Fibroblast of lung (primary cell): Measurements from ENCODE around the gene ZMYM1. TPM values are rescaled to one million over a fixed set of nuclear protein-coding genes. Genes with fewer than 3 reads are reported as not detected.

ENCODE experiments used
- DNase-seq, 2 donors: peaks; one replicate each; pipeline versions ENCODE4 v3.0.0 to v3.0.0-alpha.2; 2010; ENCODE audit warnings: low read depth in 2 of 2
- H2AFZ ChIP-seq: 2 replicates; pipeline ENCODE4 v1.5.1; 2012; ENCODE audit warnings: low read length, control low read depth, inconsistent platforms
- H3K27ac ChIP-seq: 2 replicates; pipeline ENCODE4 v1.5.1; 2011; ENCODE audit warnings: low read length, control low read depth; ENCODE audit not compliant: insufficient read depth
- H3K27me3 ChIP-seq: 2 replicates; pipeline ENCODE4 v1.5.1; 2011; ENCODE audit warnings: mild to moderate bottlenecking, low read length; ENCODE audit not compliant: control insufficient read depth, insufficient read depth
- H3K36me3 ChIP-seq: 2 replicates; pipeline ENCODE4 v1.5.1; 2011; ENCODE audit warnings: low read length; ENCODE audit not compliant: control insufficient read depth, insufficient read depth
- H3K4me1 ChIP-seq: 2 replicates; pipeline ENCODE4 v1.5.1; 2011; ENCODE audit warnings: low read length; ENCODE audit not compliant: control insufficient read depth, insufficient read depth; ENCODE audit errors: extremely low read depth
- H3K4me2 ChIP-seq: 2 replicates; pipeline ENCODE4 v1.5.1; 2011; ENCODE audit warnings: low read length, control low read depth; ENCODE audit not compliant: insufficient read depth; ENCODE audit errors: extremely low read depth
- H3K4me3 ChIP-seq, 4 experiments: fragments of 200-600 bp in 1 of 4; sonication (generic) in 1 of 4; replicated peaks in 1 of 4; 2 replicates each; pipeline ENCODE4 v1.5.1; 2011 to 2016; ENCODE audit warnings: low read length in 4 of 4, low read depth in 3 of 4, mild to moderate bottlenecking in 3 of 4, control low read depth in 2 of 4, inconsistent platforms in 1 of 4, mixed read lengths in 1 of 4; ENCODE audit not compliant: insufficient read depth in 1 of 4; ENCODE audit errors: control extremely low read depth in 1 of 4
- H3K79me2 ChIP-seq: 2 replicates; pipeline ENCODE4 v1.5.1; 2012; ENCODE audit warnings: mild to moderate bottlenecking, low read length, inconsistent platforms; ENCODE audit not compliant: control insufficient read depth, insufficient read depth
- H3K9ac ChIP-seq: 2 replicates; pipeline ENCODE4 v1.5.1; 2011; ENCODE audit warnings: mild to moderate bottlenecking, low read length, control low read depth; ENCODE audit not compliant: insufficient read depth
- H3K9me3 ChIP-seq: 2 replicates; pipeline ENCODE4 v1.5.1; 2012; ENCODE audit warnings: low read depth, low read length; ENCODE audit not compliant: control insufficient read depth, insufficient read depth
- H4K20me1 ChIP-seq: 2 replicates; pipeline ENCODE4 v1.5.1; 2011; ENCODE audit warnings: low read length; ENCODE audit not compliant: control insufficient read depth, insufficient read depth; ENCODE audit errors: extremely low read depth
- EZH2 ChIP-seq: IDR thresholded peaks from 2 replicates; pipeline ENCODE4 v1.5.1; 2012; ENCODE audit warnings: low read length, control low read depth, mild to moderate bottlenecking; ENCODE audit errors: missing control alignments
- polyA plus RNA-seq, 2 donors: library from polyadenylated mRNA; depleted of rRNA in 1 of 2; stranded (reverse) in 1 of 2; unstranded in 1 of 2; fragments of >200 nt; gene quantifications; 2 replicates each; pipeline ENCODE4 v1.2.1, GENCODE V29; 2011 to 2012; ENCODE audit warnings: missing spikeins in 1 of 2
- total RNA-seq: library from RNA; depleted of rRNA; stranded (reverse); fragments of >200 nt; gene quantifications from 2 replicates; pipeline ENCODE4 v1.2.1, GENCODE V29; 2014
- TF ChIP-seq, protein P1 (sequence below), 2 donors: IDR thresholded peaks in 1 of 2; conservative IDR thresholded peaks in 1 of 2; 1 replicate in 1 of 2; 2 replicates in 1 of 2; pipeline ENCODE4 v1.5.1; 2011 to 2012; ENCODE audit warnings: low read length in 2 of 2, control low read depth in 1 of 2, inconsistent platforms in 1 of 2, low read depth in 1 of 2, mild to moderate bottlenecking in 1 of 2

The ZMYM1 gene
- total and polyA plus RNA-seq, 2 donors (not counting 1 experiment from before 2014, with no cell fraction given), result 10.3 to 18.5 TPM

DNA sequence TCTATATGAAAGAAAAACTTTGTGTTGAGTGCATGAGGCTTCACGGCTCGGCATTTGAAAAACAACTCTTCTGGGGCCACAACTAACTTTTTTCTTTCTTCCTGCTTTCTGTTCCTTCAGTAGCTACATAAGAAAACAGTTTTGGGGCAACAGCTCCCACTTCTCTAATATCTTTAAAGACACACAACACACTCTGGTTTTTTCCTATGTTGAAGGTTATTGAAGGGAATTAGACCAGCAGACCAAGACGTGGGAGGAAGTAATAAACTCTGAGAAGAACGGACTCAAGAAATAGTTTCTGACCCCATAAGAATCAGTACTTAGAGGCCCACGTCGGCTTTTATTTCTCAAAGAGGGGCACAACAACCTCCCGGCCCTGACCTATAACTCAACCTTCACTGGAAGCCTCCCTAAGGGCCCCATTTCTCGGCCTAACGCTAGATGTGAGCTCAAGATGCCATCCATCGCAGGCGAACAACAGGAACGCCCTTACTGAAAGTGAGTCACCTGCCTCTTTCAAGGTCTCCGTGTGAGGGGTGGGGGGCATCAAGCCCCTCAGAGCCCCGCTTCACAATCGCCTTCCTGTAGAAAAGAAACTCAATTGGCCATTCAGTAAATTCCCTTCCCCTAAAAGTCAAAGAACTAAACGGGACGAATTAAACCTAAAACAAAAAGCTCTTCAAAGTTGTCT is 48.3 kb upstream of the ZMYM1 start:
- peak overlapping the region; percentile 75 for H3K9ac ChIP-seq
- peaks cover 19% of the 10 kb centered on the region for H3K79me2 ChIP-seq
- TF ChIP-seq, protein P1, sequence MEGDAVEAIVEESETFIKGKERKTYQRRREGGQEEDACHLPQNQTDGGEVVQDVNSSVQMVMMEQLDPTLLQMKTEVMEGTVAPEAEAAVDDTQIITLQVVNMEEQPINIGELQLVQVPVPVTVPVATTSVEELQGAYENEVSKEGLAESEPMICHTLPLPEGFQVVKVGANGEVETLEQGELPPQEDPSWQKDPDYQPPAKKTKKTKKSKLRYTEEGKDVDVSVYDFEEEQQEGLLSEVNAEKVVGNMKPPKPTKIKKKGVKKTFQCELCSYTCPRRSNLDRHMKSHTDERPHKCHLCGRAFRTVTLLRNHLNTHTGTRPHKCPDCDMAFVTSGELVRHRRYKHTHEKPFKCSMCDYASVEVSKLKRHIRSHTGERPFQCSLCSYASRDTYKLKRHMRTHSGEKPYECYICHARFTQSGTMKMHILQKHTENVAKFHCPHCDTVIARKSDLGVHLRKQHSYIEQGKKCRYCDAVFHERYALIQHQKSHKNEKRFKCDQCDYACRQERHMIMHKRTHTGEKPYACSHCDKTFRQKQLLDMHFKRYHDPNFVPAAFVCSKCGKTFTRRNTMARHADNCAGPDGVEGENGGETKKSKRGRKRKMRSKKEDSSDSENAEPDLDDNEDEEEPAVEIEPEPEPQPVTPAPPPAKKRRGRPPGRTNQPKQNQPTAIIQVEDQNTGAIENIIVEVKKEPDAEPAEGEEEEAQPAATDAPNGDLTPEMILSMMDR (conservative IDR thresholded peaks at IDR 0.05 in 1 of 2, IDR thresholded peaks at IDR 0.05 in 1 of 2; ENCODE audit: low read depth in 1 of 2, low read length in 2 of 2), result no peak
- no peak for TF ChIP-seq EZH2
- H2AFZ ChIP-seq, result peak overlapping the region; percentile 86
- H3K9me3 ChIP-seq, result no peaks in the 10 kb centered on the region
- H3K4me1 ChIP-seq, result peaks cover 2% of the 10 kb centered on the region
- peak overlapping the region; percentile 65 to 93 (median 84) for H3K4me3 ChIP-seq
- peak overlapping the region; percentile 81 for H3K4me2 ChIP-seq
- H3K36me3 ChIP-seq, result peaks cover 1% of the 10 kb centered on the region
- peak; percentile 60 for DNase-seq
- no peaks in the 10 kb centered on the region for H4K20me1 ChIP-seq
- H3K27ac ChIP-seq, result peak overlapping the region; percentile 87
- no peaks in the 10 kb centered on the region for H3K27me3 ChIP-seq

GRCh38 chr1:35032384-35032739 is 46.8 kb upstream of the ZMYM1 start:
- Histone ChIP-seq H2AFZ (peak overlapping the region; percentile 68), H3K36me3 (peaks cover 1% of the 10 kb centered on the region), H3K9ac (no peak overlapping the region), H3K79me2 (peaks cover 19% of the 10 kb centered on the region), H3K27ac (no peak overlapping the region), H3K9me3 (no peaks in the 10 kb centered on the region), H3K27me3 (no peaks in the 10 kb centered on the region), H3K4me2 (peak overlapping the region; percentile 33), H3K4me1 (peaks cover 2% of the 10 kb centered on the region), H4K20me1 (no peaks in the 10 kb centered on the region), H3K4me3 (peak overlapping the region in 3 of 4 experiments; percentile 22 to 93 (median 92))
- TF ChIP-seq, protein P1 (conservative IDR thresholded peaks at IDR 0.05 in 1 of 2, IDR thresholded peaks at IDR 0.05 in 1 of 2; ENCODE audit: low read depth in 1 of 2, low read length in 2 of 2), result no peak
- TF ChIP-seq EZH2, result no peak
- DNase-seq, result no peak

GRCh38 chr1:35033346-35033745 is 45.8 kb upstream of the ZMYM1 start:
- Histone ChIP-seq H3K79me2 (peaks cover 18% of the 10 kb centered on the region), H3K9me3 (no peaks in the 10 kb centered on the region), H3K9ac (no peak overlapping the region), H3K4me2 (no peak overlapping the region), H3K4me1 (peaks cover 2% of the 10 kb centered on the region), H3K27ac (no peak overlapping the region), H4K20me1 (no peaks in the 10 kb centered on the region), H2AFZ (no peak overlapping the region), H3K27me3 (no peaks in the 10 kb centered on the region), H3K36me3 (no peaks in the 10 kb centered on the region), H3K4me3 (no peak overlapping the region)
- DNase-seq, result no peak
- TF ChIP-seq, protein P1 (conservative IDR thresholded peaks at IDR 0.05 in 1 of 2, IDR thresholded peaks at IDR 0.05 in 1 of 2; ENCODE audit: low read depth in 1 of 2, low read length in 2 of 2), result no peak
- TF ChIP-seq EZH2, result no peak
